ENCODE data around the gene DUSP10.

Gene DUSP10

GRCh38 chr1:221759436-221759835, 17.5 kb upstream of the DUSP10 start:
- H3K4me3 ChIP-seq (ENCODE audit: control insufficient read depth, low read depth, low read length), result no peak overlapping the region
- DNase-seq (ENCODE audit: low read depth), result no peak
- no peak for TF ChIP-seq CTCF (conservative IDR thresholded peaks at IDR 0.05; ENCODE audit: control insufficient read depth, insufficient read depth, low read depth, low read length)

- no peak for TF ChIP-seq CTCF (conservative IDR thresholded peaks at IDR 0.05; ENCODE audit: control insufficient read depth, insufficient read depth, low read depth, low read length)
- DNase-seq (ENCODE audit: low read depth), result no peak
- no peak overlapping the region for H3K4me3 ChIP-seq (ENCODE audit: control insufficient read depth, low read depth, low read length)
These were observed 16.6 kb upstream of the DUSP10 start for GRCh38 chr1:221758455-221758854.

- DNase-seq (ENCODE audit: low read depth), result peak; percentile 34
- no peak for TF ChIP-seq CTCF (conservative IDR thresholded peaks at IDR 0.05; ENCODE audit: control insufficient read depth, insufficient read depth, low read depth, low read length)
- H3K4me3 ChIP-seq (ENCODE audit: control insufficient read depth, low read depth, low read length), result no peak overlapping the region
These were observed 15.1 kb upstream of the DUSP10 start for GRCh38 chr1:221756830-221757551.

- no peak for DNase-seq (ENCODE audit: low read depth)
- no peak overlapping the region for H3K4me3 ChIP-seq (ENCODE audit: control insufficient read depth, low read depth, low read length)
These were observed 11.9 kb upstream of the DUSP10 start for GRCh38 chr1:221753828-221754188.

GRCh38 chr1:221751226-221751887, 9.5 kb upstream of the DUSP10 start:
- TF ChIP-seq CTCF (conservative IDR thresholded peaks at IDR 0.05; ENCODE audit: control insufficient read depth, insufficient read depth, low read depth, low read length), result no peak
- DNase-seq (ENCODE audit: low read depth), result no peak
- H3K4me3 ChIP-seq (ENCODE audit: control insufficient read depth, low read depth, low read length), result no peak overlapping the region

More at GRCh38 chr1:221753828-221754188, 11.9 kb upstream of the DUSP10 start:
- no peak for TF ChIP-seq CTCF (conservative IDR thresholded peaks at IDR 0.05; ENCODE audit: control insufficient read depth, insufficient read depth, low read depth, low read length)

GRCh38 chr1:221748981-221749380, 7.1 kb upstream of the DUSP10 start:
- DNase-seq (ENCODE audit: low read depth), result no peak
- no peak for TF ChIP-seq CTCF (conservative IDR thresholded peaks at IDR 0.05; ENCODE audit: control insufficient read depth, insufficient read depth, low read depth, low read length)
- H3K4me3 ChIP-seq (ENCODE audit: control insufficient read depth, low read depth, low read length), result no peak overlapping the region

Data from fibroblast of mammary gland (primary cell).